AG09309 (cell line): ENCODE results near the gene BCL2L15.
"Not testable (repeated sequence)": the region's sequence is repeated elsewhere in the genome, so short reads cannot be mapped to it uniquely, and the experiment has no call there.

Source experiments
- DNase-seq: peaks from one replicate; pipeline ENCODE4 v3.0.0-alpha.2; 2010; ENCODE audit warnings: low read depth
- H3K4me3 ChIP-seq: 2 replicates; pipeline ENCODE4 v1.5.1; 2011; ENCODE audit warnings: mild to moderate bottlenecking, low read depth, low read length, moderate library complexity; ENCODE audit not compliant: control insufficient read depth
- CTCF ChIP-seq: IDR thresholded peaks from 2 replicates; pipeline ENCODE4 v1.5.1; 2011; ENCODE audit warnings: mild to moderate bottlenecking, low read depth, low read length, inconsistent platforms; ENCODE audit not compliant: insufficient read depth, control insufficient read depth; ENCODE audit errors: missing control alignments

Gene BCL2L15

DNA sequence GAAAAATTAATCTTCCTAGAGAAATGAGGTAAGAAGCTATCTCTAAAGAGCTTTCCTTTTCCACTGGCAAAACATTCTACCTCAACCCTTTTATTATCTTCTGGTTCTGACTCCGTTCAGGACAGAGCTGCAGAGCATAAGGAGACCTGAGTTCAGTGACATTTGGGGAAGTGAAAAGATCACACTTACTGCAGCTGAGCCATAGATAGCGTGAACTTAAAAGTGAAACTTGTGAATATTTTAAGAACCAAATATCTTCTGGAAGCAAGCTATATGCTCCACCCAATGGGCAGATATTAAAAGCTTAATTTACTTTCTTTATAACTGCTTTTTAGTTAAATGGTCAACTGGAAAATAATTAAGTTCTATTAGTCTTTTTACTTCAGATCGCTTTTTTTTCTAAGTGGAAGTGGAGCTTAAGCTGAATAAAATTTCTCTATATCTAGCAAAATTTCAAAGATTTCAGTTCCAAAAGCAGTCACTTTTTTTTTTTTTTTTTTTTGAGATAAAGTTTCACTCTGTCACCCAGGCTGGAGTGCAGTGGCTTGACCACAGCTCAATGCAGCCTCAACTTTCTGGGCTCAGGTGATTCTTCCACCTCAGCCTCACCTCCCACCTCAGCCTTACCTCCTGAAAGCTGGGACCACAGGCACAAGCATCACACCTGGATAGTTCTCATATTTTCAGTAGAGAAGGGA lies 27.8 kb downstream of the BCL2L15 start:
- no peak for TF ChIP-seq CTCF
- DNase-seq: no peak
- H3K4me3 ChIP-seq: no peak overlapping the region

GRCh38 chr1:113858982-113859381 lies 28.4 kb downstream of the BCL2L15 start:
- H3K4me3 ChIP-seq: no peak overlapping the region

DNA sequence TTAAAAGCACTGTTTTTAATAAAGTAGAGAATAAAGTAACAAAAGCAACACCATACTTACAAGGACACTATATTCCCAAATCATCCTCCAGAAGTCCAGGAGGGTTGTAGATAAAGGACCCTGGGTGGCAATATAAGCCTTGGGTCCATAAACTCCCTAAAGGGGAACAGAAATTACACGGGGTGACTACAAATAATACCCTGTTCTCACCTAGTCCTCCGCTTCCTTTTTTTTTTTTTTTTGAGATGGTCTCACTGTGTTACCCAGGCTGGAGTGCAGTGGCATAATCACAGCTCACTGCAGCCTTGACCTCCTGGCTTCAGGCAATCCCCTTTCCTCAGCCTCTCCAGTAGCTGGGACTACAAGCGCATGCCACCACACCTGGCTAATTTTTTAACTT lies 29.0 kb downstream of the BCL2L15 start:
- DNase-seq: no peak
- no peak overlapping the region for H3K4me3 ChIP-seq

More at GRCh38 chr1:113858982-113859381, 28.4 kb downstream of the BCL2L15 start:
- TF ChIP-seq CTCF: no peak
- no peak for DNase-seq

GRCh38 chr1:113857776-113858175 lies 29.6 kb downstream of the BCL2L15 start:
- DNase-seq: no peak
- H3K4me3 ChIP-seq: no peak overlapping the region

More for the DNA sequence above, 29.0 kb downstream of the BCL2L15 start:
- no peak for TF ChIP-seq CTCF

GRCh38 chr1:113856401-113856790 lies 31.0 kb downstream of the BCL2L15 start:
- no peak overlapping the region for H3K4me3 ChIP-seq
- TF ChIP-seq CTCF: no peak
- no peak for DNase-seq

More at GRCh38 chr1:113857776-113858175, 29.6 kb downstream of the BCL2L15 start:
- no peak for TF ChIP-seq CTCF

DNA sequence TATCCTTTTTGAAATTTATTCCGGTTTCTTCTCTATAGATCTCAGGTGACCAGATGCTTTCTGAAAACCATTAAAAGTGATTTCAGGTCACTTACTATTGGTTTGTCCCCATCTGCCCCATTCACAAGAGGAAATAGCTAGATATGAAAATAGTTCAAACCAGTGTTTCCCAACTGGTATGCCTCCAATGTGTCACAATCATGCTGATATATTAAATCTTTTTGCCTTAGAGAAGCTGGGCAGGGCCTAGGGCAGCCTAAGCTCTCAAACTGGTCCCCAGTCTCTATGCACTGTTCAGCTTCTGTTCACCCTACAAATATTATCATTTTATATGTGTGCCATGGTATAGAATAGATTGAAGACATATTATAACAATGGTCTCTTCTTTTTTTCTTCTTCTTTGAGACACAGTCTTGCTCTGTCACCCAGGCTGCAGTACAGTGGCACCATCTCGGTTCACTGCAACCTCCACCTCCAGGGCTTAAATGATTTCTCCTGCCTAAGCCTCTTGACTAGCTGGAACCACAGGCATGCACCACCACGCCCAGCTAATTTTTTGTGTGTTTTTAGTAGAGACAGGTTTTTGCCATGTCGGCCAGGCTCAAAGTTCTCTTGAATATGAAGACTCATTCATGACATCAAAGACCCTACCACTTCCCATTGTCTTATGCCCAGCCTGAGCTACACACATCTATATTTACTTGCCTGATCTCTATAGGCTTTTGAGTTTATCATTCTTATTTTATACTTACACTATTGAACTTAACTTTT lies 31.6 kb downstream of the BCL2L15 start:
- DNase-seq: no peak
- TF ChIP-seq CTCF: no peak
- H3K4me3 ChIP-seq: no peak overlapping the region

GRCh38 chr1:113854234-113854633 lies 33.1 kb downstream of the BCL2L15 start:
- no peak overlapping the region for H3K4me3 ChIP-seq
- TF ChIP-seq CTCF: no peak
- no peak for DNase-seq

DNA sequence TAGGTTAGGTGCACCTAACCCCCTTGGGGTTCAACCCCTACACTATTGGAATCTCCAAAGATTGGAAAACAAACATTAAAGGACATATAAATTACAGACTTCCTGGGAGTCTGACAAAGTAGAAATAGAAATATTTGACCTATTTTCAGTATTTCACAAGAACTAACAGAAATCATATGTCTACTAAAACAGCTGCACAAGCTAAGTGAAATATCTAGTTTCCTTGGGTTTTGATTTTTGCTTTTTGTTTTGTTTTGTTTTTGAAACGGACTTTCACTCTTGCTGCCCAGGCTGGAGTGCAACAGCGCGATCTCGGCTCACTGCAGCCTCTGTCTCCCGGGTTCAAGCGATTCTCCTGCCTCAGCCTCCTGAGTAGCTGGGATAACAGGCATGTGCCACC lies 34.7 kb downstream of the BCL2L15 start:
- H3K4me3 ChIP-seq, DNase-seq: not testable (repeated sequence)
